ENCODE data around the gene KANSL1. TPM values are rescaled to one million over a fixed set of nuclear protein-coding genes. Genes with fewer than 3 reads are reported as not detected.

The KANSL1 gene
- total and polyA plus RNA-seq, 9 of the 15 experiments (the other 6 are each of a cell fraction or from before 2014, with no cell fraction given): 3.6 to 55.4 (median 31.8) TPM

DNA sequence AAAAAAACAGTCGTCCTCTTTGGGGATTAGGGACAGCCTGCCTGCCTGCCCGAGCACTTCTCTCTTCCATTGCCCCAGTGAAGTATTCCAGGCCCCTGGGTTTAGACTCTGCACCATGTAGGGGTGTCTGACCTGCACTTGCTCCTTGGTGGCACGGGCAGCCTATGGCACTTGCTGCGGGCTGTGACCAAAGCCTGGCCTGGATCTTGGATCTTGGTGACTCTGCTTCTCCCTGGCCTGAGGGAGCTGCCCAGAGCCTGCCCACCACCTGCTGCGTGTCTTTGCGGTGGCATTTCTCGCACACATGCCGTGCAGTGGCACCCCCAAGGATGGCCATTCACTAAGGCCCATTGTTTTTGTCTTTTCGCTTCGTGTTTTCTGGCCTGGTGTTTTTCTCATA, 200.3 kb downstream of the KANSL1 start:
- no peak for FAIRE-seq
- Histone ChIP-seq H3K4me2 (ENCODE audit: insufficient read depth, low read length) (no peak overlapping the region), H4K20me1 (replicated peaks; ENCODE audit: control insufficient read depth, insufficient read depth, low read length) (no peaks in the 10 kb centered on the region), H3K4me3 (no peak overlapping the region), H3K9me3 (replicated peaks; ENCODE audit: control insufficient read depth, insufficient read depth, low read depth, low read length) (no peaks in the 10 kb centered on the region), H3K9me1 (ENCODE audit: control insufficient read depth, insufficient read depth, low read length) (no peaks in the 10 kb centered on the region), H3K4me1 (replicated peaks in 1 of 2; ENCODE audit: control insufficient read depth in 2 of 2, insufficient read depth in 2 of 2, low read length in 2 of 2) (peaks cover 0 to 11% of the 10 kb centered on the region in 2 experiments; a peak in 3 of 5 replicates), H3K9ac (ENCODE audit: insufficient read depth in 1 of 2, low read depth in 2 of 2, low read length in 2 of 2) (0 out of 4 replicates have a peak overlapping the region, but pooled peaks of 1 of the 2 experiments have one; percentile 6), H3K27me3 (ENCODE audit: control insufficient read depth in 2 of 2, insufficient read depth in 2 of 2, low read length in 2 of 2) (no peaks in the 10 kb centered on the region), H3K79me2 (ENCODE audit: control insufficient read depth, insufficient read depth, low read length) (no peaks in the 10 kb centered on the region), H3K36me3 (ENCODE audit: control insufficient read depth, insufficient read depth, low read length) (no peaks in the 10 kb centered on the region), H3K27ac (ENCODE audit: extremely low read depth, low read depth, low read length) (no peak overlapping the region), H2AFZ (ENCODE audit: low read depth, low read length) (no peak overlapping the region)
- POLR2A ChIA-PET: no interaction called here
- intact Hi-C loops (cut with micrococcal nuclease) (no loop called here), in situ Hi-C loops (cut with MboI) (loop anchor here (25.0 kb wide), 1 partner anchor 844 kb away; no protein-coding TSS in a partner anchor)
- DNase-seq (ENCODE audit: extremely low read depth in 1 of 4, low spot score in 3 of 4): no peak
- no TSS peak for BruUV-seq (replicated peaks)
- 71% methylated on average over 9 of the region's 10 CpGs for WGBS (ENCODE audit: insufficient coverage, low coverage, missing lambda C conversion rate)
- ATAC-seq: no peak
- CTCF ChIA-PET (ENCODE audit: low intra/inter-chr PET ratio): no interaction called here
- TF ChIP-seq PTTG1 (tag; IDR thresholded peaks at IDR 0.05; ENCODE audit: low read depth) (no peak), ZNF445 (CRISPR knock-in tag; IDR thresholded peaks at IDR 0.05; ENCODE audit: low read depth) (no peak), ZNF444 (CRISPR knock-in tag; IDR thresholded peaks at IDR 0.05) (no peak), GABPA (tag; conservative IDR thresholded peaks at IDR 0.05; ENCODE audit: low read depth) (no peak), POLR3G (IDR thresholded peaks at IDR 0.05; ENCODE audit: extremely low read depth, insufficient read length, insufficient replicate concordance) (no peak), MTA1 (IDR thresholded peaks at IDR 0.05; ENCODE audit: borderline replicate concordance) (no peak), XRCC3 (IDR thresholded peaks at IDR 0.05) (no peak), POLR2H (tag; IDR thresholded peaks at IDR 0.05; ENCODE audit: low read depth) (no peak), CAMTA2 (CRISPR knock-in tag; conservative IDR thresholded peaks at IDR 0.05) (no peak), ZBTB8A (IDR thresholded peaks at IDR 0.05; ENCODE audit: partially characterized antibody) (no peak)
- TF ChIP-seq, protein P1, sequence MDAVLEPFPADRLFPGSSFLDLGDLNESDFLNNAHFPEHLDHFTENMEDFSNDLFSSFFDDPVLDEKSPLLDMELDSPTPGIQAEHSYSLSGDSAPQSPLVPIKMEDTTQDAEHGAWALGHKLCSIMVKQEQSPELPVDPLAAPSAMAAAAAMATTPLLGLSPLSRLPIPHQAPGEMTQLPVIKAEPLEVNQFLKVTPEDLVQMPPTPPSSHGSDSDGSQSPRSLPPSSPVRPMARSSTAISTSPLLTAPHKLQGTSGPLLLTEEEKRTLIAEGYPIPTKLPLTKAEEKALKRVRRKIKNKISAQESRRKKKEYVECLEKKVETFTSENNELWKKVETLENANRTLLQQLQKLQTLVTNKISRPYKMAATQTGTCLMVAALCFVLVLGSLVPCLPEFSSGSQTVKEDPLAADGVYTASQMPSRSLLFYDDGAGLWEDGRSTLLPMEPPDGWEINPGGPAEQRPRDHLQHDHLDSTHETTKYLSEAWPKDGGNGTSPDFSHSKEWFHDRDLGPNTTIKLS (IDR thresholded peaks at IDR 0.05; ENCODE audit: borderline replicate concordance, low read depth): no peak
- TF ChIP-seq, protein P2, sequence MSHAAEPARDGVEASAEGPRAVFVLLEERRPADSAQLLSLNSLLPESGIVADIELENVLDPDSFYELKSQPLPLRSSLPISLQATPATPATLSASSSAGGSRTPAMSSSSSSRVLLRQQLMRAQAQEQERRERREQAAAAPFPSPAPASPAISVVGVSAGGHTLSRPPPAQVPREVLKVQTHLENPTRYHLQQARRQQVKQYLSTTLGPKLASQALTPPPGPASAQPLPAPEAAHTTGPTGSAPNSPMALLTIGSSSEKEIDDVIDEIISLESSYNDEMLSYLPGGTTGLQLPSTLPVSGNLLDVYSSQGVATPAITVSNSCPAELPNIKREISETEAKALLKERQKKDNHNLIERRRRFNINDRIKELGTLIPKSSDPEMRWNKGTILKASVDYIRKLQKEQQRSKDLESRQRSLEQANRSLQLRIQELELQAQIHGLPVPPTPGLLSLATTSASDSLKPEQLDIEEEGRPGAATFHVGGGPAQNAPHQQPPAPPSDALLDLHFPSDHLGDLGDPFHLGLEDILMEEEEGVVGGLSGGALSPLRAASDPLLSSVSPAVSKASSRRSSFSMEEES (CRISPR knock-in tag; IDR thresholded peaks at IDR 0.05): no peak
- TF ChIP-seq, protein P3, sequence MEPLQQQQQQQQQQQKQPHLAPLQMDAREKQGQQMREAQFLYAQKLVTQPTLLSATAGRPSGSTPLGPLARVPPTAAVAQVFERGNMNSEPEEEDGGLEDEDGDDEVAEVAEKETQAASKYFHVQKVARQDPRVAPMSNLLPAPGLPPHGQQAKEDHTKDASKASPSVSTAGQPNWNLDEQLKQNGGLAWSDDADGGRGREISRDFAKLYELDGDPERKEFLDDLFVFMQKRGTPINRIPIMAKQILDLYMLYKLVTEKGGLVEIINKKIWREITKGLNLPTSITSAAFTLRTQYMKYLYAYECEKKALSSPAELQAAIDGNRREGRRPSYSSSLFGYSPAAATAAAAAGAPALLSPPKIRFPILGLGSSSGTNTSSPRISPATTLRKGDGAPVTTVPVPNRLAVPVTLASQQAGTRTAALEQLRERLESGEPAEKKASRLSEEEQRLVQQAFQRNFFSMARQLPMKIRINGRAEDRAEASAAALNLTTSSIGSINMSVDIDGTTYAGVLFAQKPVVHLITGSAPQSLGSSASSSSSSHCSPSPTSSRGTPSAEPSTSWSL (CRISPR knock-in tag; IDR thresholded peaks at IDR 0.05; ENCODE audit: borderline replicate concordance): no peak
- TF ChIP-seq, protein P4, sequence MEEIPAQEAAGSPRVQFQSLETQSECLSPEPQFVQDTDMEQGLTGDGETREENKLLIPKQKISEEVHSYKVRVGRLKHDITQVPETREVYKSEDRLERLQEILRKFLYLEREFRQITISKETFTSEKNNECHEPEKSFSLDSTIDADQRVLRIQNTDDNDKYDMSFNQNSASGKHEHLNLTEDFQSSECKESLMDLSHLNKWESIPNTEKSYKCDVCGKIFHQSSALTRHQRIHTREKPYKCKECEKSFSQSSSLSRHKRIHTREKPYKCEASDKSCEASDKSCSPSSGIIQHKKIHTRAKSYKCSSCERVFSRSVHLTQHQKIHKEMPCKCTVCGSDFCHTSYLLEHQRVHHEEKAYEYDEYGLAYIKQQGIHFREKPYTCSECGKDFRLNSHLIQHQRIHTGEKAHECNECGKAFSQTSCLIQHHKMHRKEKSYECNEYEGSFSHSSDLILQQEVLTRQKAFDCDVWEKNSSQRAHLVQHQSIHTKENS (CRISPR knock-in tag; IDR thresholded peaks at IDR 0.05): no peak
- TF ChIP-seq, protein P5, sequence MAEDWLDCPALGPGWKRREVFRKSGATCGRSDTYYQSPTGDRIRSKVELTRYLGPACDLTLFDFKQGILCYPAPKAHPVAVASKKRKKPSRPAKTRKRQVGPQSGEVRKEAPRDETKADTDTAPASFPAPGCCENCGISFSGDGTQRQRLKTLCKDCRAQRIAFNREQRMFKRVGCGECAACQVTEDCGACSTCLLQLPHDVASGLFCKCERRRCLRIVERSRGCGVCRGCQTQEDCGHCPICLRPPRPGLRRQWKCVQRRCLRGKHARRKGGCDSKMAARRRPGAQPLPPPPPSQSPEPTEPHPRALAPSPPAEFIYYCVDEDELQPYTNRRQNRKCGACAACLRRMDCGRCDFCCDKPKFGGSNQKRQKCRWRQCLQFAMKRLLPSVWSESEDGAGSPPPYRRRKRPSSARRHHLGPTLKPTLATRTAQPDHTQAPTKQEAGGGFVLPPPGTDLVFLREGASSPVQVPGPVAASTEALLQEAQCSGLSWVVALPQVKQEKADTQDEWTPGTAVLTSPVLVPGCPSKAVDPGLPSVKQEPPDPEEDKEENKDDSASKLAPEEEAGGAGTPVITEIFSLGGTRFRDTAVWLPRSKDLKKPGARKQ (CRISPR knock-in tag; IDR thresholded peaks at IDR 0.05): no peak

Measured in K562 (cell line).